GM21423 (cell line): ENCODE measurements around the gene TRUB2.
A peak's percentile ranks its signal among the peaks of the same experiment; 100 is the strongest.

Experiments used
- ATAC-seq: cut with Tn5 transposase; IDR thresholded peaks from one replicate; pipeline ENCODE4 v1.9.1; 2021; ENCODE audit warnings: mild to moderate bottlenecking, moderate library complexity; ENCODE audit not compliant: unreplicated experiment

TRUB2 gene

DNA sequence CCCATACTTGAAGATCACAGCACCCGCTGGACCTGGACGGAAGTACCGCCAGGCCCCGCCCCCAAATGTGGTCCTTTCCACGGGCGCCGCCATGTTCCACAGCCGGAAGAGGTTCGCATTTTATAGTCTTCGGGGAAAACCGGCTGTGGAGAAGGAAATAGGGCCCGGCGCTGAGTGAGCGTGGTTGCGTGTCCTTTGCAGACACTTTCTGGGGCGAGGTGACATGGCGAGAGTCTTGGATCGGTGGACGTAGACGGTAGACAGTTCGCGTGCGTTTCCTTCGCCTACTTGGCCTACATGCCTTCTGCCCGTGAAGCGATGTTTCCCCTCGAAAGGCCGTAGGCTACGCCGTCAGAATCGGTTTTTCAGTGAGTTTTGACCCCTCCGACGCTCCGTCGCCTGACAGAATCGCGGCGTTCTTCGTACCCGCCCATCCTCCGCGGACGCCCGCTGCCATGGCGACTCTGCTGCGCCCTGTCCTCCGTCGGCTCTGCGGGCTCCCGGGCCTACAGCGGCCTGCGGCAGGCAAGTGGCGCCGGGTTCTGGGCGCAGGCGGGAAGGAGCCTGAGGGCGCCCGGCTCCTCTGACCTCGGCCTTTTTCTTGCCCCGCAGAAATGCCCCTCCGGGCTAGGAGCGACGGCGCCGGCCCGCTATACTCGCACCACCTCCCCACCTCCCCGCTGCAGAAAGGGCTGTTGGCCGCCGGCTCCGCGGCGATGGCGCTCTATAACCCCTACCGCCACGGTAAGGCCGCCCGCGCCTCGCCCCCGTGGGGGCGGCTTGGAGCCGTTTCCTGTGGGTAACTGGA, at the start of gene TRUB2, which contains the start of gene COQ4:
TRUB2 (minus strand) TSS at position 44 of the 808 bp plus-strand sequence; CDS start at position 5, 39 bp downstream.
COQ4 (plus strand) TSS at position 436 of the 808 bp plus-strand sequence; CDS start at position 456, 20 bp downstream.
- ATAC-seq = peak; percentile 79

GRCh38 chr9:128371630-128372117, 49.4 kb upstream of the TRUB2 start:
- no peak for ATAC-seq

DNA sequence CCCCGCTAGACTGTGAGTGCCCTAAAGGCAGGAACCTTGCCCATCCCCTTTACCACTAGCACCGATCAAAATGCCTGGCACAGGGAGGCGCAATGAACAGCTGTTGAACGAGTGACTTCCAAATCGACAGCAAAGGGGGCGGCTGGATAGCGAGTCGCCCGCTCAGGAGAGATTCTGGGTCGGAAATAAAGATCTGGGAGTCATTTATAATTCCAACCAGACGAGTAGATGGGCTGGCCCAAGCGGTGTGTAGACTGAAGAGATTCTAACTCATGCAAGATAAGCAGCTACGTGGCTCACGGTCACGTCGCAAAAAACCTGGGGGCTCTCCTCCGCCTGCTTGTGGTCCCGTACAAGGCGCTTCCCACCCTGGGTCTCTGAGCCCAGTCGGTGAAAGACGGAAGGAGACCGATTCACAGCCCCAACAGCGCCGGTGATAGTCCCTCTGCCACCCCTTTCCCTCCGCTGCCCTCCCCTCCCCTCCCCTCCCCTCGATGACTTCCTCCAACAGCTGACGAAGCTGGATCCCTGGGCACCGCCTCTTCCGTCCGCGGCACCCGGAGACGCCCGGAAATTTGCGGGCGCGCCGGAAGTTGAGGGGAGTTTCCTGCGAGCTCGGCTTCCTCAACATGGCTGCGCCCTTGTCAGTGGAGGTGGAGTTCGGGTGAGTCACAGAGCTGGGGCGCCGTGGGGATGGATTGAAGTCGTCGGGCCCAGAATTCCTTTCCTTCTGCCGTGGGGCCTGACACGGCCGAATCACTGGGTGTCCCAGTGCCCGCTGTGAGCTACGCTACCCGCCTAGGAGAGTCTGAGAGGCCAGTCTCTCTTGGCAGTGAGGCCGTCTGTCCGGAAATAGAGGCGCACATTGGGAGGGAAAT, 48.7 kb upstream of the TRUB2 start, which contains the start of gene URM1:
URM1 (plus strand) TSS at position 623 of the 878 bp plus-strand sequence; CDS start at position 630, 7 bp downstream.
- ATAC-seq = peak; percentile 87

- no peak for ATAC-seq
Observed at GRCh38 chr9:128370367-128370751, 48.1 kb upstream of the TRUB2 start.

- no peak for ATAC-seq
Observed at GRCh38 chr9:128369024-128369706, 46.9 kb upstream of the TRUB2 start.

- ATAC-seq = no peak
Observed at GRCh38 chr9:128365525-128365924, 43.3 kb upstream of the TRUB2 start.

- ATAC-seq = no peak
Observed at GRCh38 chr9:128362774-128363173, 40.5 kb upstream of the TRUB2 start.

DNA sequence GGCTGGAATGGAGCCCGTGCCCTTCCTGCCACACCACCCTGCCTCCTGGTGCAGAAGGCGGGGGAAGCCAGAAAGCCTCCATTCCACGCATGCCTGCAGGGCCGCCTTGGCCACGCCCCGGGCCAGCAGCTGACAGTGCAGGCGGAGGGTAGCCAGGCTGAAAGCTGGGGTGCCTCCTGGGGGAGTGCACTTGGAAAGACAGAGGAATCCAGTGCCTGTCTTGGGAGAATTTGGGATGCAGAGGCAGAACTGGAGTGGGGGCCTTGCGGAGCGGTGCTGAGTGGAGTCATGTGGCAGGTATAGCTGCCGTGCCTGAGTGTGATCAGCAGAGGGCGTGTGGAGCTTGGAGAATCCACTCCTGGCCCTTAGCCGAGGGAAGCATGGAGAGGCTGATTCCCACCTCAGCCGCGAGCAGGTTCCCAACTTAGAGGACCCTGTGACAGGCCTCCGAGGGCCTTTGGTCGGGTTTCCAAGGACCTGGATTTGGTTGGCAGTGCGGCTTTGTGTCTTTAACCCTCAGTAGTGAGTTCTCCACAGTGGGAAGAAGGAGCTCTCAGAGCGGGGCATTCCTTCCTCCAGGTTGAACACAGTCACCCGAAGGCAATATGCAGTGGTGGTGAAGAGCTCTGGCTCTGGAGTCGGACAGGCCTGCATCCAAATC, 39.9 kb upstream of the TRUB2 start:
- ATAC-seq = no peak

- no peak for ATAC-seq
Observed at GRCh38 chr9:128361296-128361985, 39.2 kb upstream of the TRUB2 start.

- no peak for ATAC-seq
Observed at GRCh38 chr9:128360826-128361225, 38.6 kb upstream of the TRUB2 start.

DNA sequence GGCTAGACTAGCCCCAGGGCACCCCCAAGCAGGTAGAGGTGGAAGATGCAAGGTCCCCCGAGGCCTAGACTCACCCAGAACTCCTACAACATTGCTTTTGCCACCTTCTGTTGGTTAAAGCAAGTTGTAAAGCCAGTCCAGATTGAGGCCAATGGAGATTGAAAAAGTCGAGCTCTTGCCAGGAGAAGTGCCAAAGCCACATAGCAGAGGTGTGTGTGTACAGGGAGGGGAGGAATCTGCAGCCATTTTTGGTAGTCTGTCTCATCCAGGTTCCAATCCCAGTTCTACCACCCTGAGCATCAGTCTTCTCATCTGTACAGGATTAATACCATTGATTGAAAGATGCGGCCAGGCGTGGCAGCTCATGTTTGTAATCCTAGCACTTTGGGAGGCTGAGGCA, 36.6 kb upstream of the TRUB2 start:
- no peak for ATAC-seq

GRCh38 chr9:128358090-128358489, 35.8 kb upstream of the TRUB2 start:
- no peak for ATAC-seq

DNA sequence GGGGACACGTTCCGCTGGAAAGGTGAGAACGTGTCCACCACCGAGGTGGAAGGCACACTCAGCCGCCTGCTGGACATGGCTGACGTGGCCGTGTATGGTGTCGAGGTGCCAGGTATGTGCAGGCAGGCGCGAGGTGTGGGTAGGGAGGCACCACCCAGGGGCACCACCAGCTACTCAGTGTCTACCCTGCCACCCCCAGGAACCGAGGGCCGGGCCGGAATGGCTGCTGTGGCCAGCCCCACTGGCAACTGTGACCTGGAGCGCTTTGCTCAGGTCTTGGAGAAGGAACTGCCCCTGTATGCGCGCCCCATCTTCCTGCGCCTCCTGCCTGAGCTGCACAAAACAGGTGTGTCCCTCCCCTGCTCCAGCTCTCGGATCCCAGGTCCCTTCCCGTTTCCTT, 33.2 kb upstream of the TRUB2 start:
- ATAC-seq = no peak

DNA sequence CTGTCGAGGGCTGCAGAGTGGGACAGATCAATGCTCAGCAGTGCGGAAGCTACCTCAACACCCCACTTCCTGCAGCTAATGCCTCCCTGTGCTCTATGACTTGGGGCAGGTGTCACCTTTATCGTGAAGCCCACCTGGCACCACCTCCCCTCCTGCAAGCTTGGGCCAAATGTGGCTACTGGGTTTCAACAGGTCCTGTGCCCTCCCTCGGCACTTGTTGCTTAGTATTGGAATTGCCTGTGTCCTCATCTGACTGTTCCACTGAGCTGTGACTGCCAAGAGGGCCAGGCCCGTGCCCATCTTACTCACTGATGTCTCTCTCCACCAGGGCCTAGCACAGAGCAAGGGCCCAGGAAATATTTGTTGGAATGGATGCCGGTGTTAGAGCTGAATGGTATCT, 27.5 kb upstream of the TRUB2 start:
- no peak for ATAC-seq

DNA sequence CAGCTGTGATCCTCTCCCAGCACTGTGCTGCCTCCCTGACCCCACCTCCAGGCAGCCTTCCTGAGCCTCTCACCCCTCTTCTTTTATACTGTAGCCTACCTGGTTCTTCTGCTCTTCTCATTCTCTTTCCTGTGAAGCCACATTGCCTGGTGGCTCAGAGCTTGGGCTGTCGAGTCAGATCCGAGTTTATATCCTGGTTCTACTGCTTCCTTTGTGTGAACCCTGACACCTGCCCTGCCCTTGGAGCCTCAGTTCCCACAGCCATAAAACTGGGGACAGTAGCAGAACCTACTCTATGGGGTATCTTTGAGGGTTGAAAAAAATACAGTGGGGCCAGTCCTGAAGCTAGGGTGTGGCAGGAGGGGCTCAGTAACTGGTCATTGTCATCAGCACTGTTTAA, 26.9 kb upstream of the TRUB2 start:
- ATAC-seq = no peak

DNA sequence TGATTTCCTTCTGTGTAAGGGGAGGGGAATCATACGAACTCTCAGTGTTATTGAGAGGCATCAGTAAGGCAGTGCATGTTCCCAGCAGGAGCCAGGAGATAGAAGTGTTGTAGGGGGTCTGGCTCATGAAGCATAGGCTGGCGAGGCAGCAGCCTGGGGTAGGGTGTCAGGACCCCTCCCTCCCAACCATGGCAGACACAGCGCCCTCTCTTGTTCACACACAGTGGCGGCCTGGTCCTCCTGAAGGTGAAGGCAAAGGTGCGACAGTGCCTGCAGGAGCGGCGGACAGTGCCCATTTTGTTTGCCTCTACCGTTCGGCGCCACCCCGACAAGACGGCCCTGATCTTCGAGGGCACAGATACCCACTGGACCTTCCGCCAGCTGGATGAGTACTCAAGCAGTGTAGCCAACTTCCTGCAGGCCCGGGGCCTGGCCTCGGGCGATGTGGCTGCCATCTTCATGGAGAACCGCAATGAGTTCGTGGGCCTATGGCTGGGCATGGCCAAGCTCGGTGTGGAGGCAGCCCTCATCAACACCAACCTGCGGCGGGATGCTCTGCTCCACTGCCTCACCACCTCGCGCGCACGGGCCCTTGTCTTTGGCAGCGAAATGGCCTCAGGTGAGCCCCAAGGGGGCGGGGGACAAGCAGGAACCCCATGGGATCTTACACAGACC, 22.8 kb upstream of the TRUB2 start:
- no peak for ATAC-seq

DNA sequence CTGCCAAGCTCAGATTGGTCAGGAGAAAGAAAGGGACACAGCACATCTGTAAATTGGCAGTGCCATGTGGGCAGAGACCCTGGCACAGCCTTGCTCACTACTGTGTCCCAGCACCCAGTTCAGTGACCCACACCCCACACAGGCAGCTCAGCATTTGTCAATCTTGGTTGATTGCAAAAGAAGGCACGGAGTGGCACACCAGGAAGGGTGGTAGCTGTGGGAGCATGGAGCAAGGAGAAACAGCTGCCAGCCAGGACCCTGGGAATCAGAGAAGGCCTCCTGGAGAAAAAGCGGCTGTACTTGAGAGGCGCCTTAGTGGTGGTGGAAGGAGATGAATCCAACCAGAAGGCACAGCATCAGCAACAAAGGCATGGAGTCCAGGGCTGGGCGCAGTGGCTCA, 21.6 kb upstream of the TRUB2 start:
- no peak for ATAC-seq

DNA sequence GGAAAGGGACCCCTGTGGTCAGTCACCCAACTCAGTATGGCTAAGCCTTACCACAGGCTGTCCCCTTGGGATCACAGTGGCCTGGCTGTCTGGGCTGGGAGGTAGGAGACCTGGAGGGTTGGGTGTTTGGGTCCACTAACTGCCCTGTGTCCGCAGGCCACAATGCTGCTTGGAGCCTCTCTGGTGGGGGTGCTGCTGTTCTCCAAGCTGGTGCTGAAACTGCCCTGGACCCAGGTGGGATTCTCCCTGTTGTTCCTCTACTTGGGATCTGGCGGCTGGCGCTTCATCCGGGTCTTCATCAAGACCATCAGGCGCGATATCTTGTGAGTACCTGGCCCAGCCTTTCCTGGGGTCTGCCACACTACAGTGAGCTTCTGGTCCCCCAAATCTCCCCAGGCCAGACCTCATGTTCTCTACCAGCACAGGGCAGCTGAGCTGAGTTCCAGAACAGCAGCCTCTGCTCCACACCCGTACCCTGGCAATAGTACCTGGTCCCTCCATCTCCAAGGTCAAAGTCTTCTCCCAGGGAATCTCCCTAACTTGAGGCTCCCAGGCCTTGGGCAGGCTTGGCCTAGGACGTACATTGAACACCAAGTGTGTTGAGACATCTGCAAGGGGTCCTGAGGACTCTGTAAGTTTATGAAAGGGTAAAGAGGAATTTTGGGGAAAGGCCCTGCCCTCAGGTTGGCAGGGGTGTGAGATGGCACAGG, 20.9 kb upstream of the TRUB2 start:
- no peak for ATAC-seq

DNA sequence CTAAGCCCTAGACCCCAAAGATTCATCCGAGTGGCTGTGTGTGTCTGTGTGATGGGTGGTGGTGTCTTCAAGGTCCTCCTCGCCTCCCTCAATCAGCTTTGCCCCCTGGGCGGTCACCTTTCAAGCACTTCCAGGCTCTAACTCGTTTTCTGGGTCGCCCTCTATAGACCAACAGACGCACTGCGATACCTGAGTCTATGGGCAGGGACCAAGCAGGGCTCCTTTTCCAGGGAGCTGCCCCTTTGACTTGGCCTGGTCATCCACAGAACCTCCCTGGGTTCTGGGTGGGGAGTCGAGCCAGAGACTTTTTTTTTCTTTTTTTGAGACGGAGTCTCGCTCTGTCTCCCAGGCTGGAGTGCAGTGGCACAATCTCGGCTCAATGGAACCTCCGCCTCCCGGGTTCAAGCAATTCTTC, 19.2 kb upstream of the TRUB2 start:
- ATAC-seq = no peak
